Panc1 (cell line): ENCODE results near the gene SEMA3G. TPM values are rescaled to one million over a fixed set of nuclear protein-coding genes. Genes with fewer than 3 reads are reported as not detected.

Experiments
- ATAC-seq: fragments of 200-7000 bp; cut with Tn5 transposase; 2 replicates; pipeline ENCODE4 v1.9.1; 2020; ENCODE audit warnings: mild to moderate bottlenecking, moderate library complexity
- BruUV-seq: library from RNA; stranded (reverse); fragments of 400-500 nt; replicated peaks from 2 replicates; lab custom pipeline; 2021; lab: Mats Ljungman, UMichigan
- CTCF ChIA-PET: fragments of 300-600 bp; sonication (Branson Sonifier 250); formaldehyde crosslinking; loops from one replicate; lab custom pipeline; 2022; ENCODE audit warnings: antibody characterized with exemption; lab: Charles Lee
- POLR2A ChIA-PET: fragments of 300-600 bp; sonication (Branson Sonifier 250); formaldehyde crosslinking; loops from one replicate; lab custom pipeline; 2022; ENCODE audit warnings: antibody characterized with exemption; lab: Charles Lee
- DNase-seq: peaks from one replicate; pipeline ENCODE4 v3.0.0-alpha.2; 2010; ENCODE audit warnings: low read depth, low spot score
- H3K27ac ChIP-seq: 2 replicates; pipeline ENCODE4 v1.5.1; 2011; ENCODE audit warnings: mild to moderate bottlenecking, low read length, inconsistent platforms
- H3K27me3 ChIP-seq: fragments of 200-500 bp; sonication (Bioruptor generic); 2 replicates; pipeline ENCODE4 v1.6.0; 2014; ENCODE audit warnings: low read length, inconsistent platforms; ENCODE audit not compliant: control insufficient read depth, insufficient read depth
- H3K36me3 ChIP-seq: fragments of 200-500 bp; sonication (Bioruptor generic); 2 replicates; pipeline ENCODE4 v1.5.1; 2014; ENCODE audit warnings: inconsistent platforms, mild to moderate bottlenecking, low read length, moderate library complexity; ENCODE audit not compliant: control insufficient read depth, insufficient read depth
- H3K4me1 ChIP-seq: 2 replicates; pipeline ENCODE4 v1.5.1; 2011; ENCODE audit warnings: inconsistent platforms, mild to moderate bottlenecking, low read length, moderate library complexity; ENCODE audit not compliant: control insufficient read depth, insufficient read depth
- H3K4me3 ChIP-seq, 2 experiments: 2 replicates each; pipeline ENCODE4 v1.5.1; 2011 to 2012; ENCODE audit warnings: low read depth in 2 of 2, low read length in 2 of 2, mild to moderate bottlenecking in 2 of 2, inconsistent platforms in 1 of 2, moderate library complexity in 1 of 2
- H3K9me3 ChIP-seq: fragments of 200-500 bp; sonication (Bioruptor generic); 2 replicates; pipeline ENCODE4 v1.5.1; 2014; ENCODE audit warnings: low read depth, mild to moderate bottlenecking, inconsistent platforms, low read length, moderate library complexity; ENCODE audit not compliant: control insufficient read depth, insufficient read depth
- POLR2AphosphoS5 ChIP-seq: IDR thresholded peaks from 2 replicates; pipeline ENCODE4 v1.6.1; 2012; ENCODE audit warnings: mild to moderate bottlenecking, low read depth, low read length, moderate library complexity
- SIN3A ChIP-seq: IDR thresholded peaks from 2 replicates; pipeline ENCODE4 v1.6.1; 2012; ENCODE audit warnings: low read depth, mild to moderate bottlenecking, low read length, moderate library complexity, borderline replicate concordance; ENCODE audit not compliant: insufficient read depth
- TCF7L2 ChIP-seq: IDR thresholded peaks from 2 replicates; pipeline ENCODE4 v1.6.1; 2011; ENCODE audit warnings: mild to moderate bottlenecking, low read depth, low read length, inconsistent platforms
- in situ Hi-C: cut with HindIII; loops from 2 replicates; pipeline ENCODE4 v1.10.0; 2016; ENCODE audit warnings: low sequenced_read_pairs, low pct_unique_long_range_greater_than_20kb
- intact Hi-C: fragments of 100-400 bp; cut with micrococcal nuclease; formaldehyde crosslinking; loops from one replicate; pipeline ENCODE4 v1.10.0; 2022; ENCODE audit not compliant: unreplicated experiment
- total RNA-seq: library from RNA; stranded (reverse); gene quantifications from one replicate; pipeline ENCODE4 v1.2.1, GENCODE V29; 2021; ENCODE audit not compliant: unreplicated experiment
- TF ChIP-seq, protein P1 (sequence below): fragments of 450-650 bp; IDR thresholded peaks from 2 replicates; pipeline ENCODE4 v1.5.1; 2017; ENCODE audit warnings: mild to moderate bottlenecking
- TF ChIP-seq, protein P2 (sequence below), 2 experiments: IDR thresholded peaks; 2 replicates each; pipeline ENCODE4 v1.6.1; 2011 to 2012; ENCODE audit warnings: low read depth in 2 of 2, control low read depth in 1 of 2, low read length in 1 of 2, mild to moderate bottlenecking in 1 of 2, moderate library complexity in 1 of 2; ENCODE audit not compliant: insufficient read depth in 1 of 2

The SEMA3G gene
- total RNA-seq, 1 experiment from 2014 or later, result 1.6 TPM

DNA sequence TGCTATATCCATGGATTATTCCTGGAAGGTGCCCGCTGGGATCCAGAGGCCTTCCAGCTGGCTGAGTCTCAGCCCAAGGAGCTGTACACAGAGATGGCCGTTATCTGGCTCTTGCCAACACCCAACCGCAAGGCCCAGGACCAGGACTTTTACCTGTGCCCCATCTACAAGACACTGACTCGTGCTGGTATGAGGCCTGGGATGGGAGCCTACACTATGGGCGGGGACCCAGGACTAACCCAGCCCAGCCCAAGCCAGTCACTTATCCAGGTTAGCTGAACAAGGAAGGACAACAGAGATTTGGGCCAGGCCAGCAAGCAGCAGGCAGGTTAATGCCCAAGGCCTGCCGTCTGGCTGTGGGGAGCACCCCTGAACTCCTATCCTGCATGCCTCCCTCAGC lies 45.3 kb downstream of the SEMA3G start:
- intact Hi-C loops (no loop called here), in situ Hi-C loops (no loop called here)
- no peak for TF ChIP-seq POLR2AphosphoS5
- no peak for TF ChIP-seq TCF7L2
- TF ChIP-seq SIN3A, result no peak
- TF ChIP-seq, protein P1, sequence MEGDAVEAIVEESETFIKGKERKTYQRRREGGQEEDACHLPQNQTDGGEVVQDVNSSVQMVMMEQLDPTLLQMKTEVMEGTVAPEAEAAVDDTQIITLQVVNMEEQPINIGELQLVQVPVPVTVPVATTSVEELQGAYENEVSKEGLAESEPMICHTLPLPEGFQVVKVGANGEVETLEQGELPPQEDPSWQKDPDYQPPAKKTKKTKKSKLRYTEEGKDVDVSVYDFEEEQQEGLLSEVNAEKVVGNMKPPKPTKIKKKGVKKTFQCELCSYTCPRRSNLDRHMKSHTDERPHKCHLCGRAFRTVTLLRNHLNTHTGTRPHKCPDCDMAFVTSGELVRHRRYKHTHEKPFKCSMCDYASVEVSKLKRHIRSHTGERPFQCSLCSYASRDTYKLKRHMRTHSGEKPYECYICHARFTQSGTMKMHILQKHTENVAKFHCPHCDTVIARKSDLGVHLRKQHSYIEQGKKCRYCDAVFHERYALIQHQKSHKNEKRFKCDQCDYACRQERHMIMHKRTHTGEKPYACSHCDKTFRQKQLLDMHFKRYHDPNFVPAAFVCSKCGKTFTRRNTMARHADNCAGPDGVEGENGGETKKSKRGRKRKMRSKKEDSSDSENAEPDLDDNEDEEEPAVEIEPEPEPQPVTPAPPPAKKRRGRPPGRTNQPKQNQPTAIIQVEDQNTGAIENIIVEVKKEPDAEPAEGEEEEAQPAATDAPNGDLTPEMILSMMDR, result no peak
- Histone ChIP-seq H3K27me3 (no peaks in the 10 kb centered on the region), H3K27ac (no peak overlapping the region), H3K9me3 (no peaks in the 10 kb centered on the region), H3K4me3 (no peak overlapping the region), H3K36me3 (no peaks in the 10 kb centered on the region), H3K4me1 (no peaks in the 10 kb centered on the region)
- ChIA-PET POLR2A (no interaction called here), CTCF (no interaction called here)
- ATAC-seq (0 out of 2 replicates have a peak, but pooled peaks have one; percentile 16), DNase-seq (no peak)
- no TSS peak for BruUV-seq

DNA sequence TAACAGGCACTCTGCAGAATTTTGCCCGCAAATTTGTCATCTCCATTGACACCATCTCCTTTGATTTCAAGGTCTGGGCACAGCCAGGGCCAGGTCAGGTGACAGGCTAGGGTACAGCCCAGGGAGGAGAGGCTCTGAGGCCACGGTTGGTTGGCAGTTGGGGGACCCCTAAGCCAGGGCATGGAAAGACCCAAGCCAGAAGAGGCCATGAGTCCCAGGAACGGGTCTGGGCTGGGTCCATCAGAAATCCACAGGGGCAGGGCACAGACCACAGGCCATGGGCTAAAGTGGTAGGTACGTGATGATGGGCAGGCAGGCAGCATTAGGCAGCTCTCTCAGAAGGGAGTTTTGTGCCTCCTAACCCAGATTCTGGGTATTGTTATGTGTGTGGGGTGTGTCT lies 45.8 kb downstream of the SEMA3G start:
- Histone ChIP-seq H3K27ac (no peak overlapping the region), H3K36me3 (no peaks in the 10 kb centered on the region), H3K27me3 (no peaks in the 10 kb centered on the region), H3K4me3 (no peak overlapping the region), H3K9me3 (no peaks in the 10 kb centered on the region), H3K4me1 (no peaks in the 10 kb centered on the region)
- intact Hi-C loops (no loop called here), in situ Hi-C loops (no loop called here)
- ChIA-PET POLR2A (interaction anchor here (0.6 kb wide), 1 partner anchor 121 kb away, joined by 4 read pairs; the partner anchor contains the start of gene WDR82), CTCF (no interaction called here)
- TF ChIP-seq SIN3A (no peak), POLR2AphosphoS5 (no peak), TCF7L2 (no peak)
- TF ChIP-seq, protein P2, sequence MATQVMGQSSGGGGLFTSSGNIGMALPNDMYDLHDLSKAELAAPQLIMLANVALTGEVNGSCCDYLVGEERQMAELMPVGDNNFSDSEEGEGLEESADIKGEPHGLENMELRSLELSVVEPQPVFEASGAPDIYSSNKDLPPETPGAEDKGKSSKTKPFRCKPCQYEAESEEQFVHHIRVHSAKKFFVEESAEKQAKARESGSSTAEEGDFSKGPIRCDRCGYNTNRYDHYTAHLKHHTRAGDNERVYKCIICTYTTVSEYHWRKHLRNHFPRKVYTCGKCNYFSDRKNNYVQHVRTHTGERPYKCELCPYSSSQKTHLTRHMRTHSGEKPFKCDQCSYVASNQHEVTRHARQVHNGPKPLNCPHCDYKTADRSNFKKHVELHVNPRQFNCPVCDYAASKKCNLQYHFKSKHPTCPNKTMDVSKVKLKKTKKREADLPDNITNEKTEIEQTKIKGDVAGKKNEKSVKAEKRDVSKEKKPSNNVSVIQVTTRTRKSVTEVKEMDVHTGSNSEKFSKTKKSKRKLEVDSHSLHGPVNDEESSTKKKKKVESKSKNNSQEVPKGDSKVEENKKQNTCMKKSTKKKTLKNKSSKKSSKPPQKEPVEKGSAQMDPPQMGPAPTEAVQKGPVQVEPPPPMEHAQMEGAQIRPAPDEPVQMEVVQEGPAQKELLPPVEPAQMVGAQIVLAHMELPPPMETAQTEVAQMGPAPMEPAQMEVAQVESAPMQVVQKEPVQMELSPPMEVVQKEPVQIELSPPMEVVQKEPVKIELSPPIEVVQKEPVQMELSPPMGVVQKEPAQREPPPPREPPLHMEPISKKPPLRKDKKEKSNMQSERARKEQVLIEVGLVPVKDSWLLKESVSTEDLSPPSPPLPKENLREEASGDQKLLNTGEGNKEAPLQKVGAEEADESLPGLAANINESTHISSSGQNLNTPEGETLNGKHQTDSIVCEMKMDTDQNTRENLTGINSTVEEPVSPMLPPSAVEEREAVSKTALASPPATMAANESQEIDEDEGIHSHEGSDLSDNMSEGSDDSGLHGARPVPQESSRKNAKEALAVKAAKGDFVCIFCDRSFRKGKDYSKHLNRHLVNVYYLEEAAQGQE (IDR thresholded peaks at IDR 0.05; ENCODE audit: insufficient read depth in 1 of 2, low read depth in 2 of 2, low read length in 1 of 2), result no peak
- TF ChIP-seq, protein P1, result no peak
- peak; percentile 37; the same call in 1 of the 2 replicates for ATAC-seq
- BruUV-seq, result no TSS peak
- no peak for DNase-seq
